TTC549 (cell line): ENCODE data around the gene ROBO1.

Source experiments
- FAIRE-seq: peaks from 2 replicates; lab custom pipeline; 2012; peaks lifted over from hg19 to GRCh38; lab: Jason Lieb, UNC

ROBO1 gene

DNA sequence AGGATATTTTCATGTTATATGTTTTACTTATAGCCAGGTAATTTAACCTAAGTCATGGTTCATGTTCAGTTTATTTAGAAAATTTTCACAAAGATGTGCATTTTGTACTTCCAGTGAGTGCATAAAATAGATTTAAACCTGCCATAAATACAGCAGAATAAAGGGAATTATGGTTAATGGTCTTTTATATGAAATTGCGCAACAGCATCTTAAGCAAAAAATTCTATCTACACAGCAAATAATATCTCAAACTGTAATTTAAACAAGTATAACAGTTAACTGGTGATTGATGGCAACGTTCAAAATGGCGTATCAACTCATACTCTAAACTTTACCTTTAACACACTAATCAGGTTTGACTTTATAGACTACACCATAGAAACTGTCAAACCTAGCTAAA is 97.6 kb downstream of the ROBO1 start:
- no peak for FAIRE-seq

DNA sequence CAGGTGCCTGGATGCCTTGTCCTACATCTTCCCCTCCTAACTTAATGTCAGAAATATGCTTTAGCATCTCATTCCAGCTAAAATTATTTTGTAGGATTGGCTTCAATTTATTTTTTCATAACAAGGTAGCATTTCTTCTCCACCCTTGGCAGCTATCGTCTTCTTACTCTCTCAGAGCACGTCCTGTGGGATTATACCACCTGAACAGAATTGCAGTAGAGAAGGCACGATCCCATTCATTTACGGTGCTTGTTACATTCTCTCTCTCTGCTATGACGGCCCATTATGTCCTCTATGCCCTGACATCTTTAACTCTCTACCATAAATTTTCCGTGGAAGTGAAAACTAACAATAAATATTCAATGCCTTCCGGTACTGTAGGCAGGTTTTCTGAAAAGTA is 103.3 kb downstream of the ROBO1 start:
- no peak for FAIRE-seq

DNA sequence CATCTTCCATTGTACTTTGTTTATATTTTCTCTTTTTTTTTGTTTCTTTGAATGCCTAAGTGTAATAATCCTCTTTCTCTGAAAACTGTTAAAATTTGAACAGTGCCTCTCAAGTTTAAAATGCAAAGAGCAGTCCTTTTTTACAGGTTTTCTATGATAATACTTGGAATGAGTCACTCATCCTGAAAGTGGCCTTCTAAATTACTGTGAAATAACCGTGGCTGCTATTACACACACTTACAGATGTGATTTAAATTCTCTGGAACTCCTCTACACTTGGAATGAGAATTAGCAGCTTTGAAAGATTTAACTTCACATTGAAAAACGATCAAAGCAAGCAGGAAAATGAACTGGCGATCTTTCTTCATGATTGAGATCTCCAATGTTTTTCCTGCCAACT is 105.9 kb downstream of the ROBO1 start:
- no peak for FAIRE-seq

DNA sequence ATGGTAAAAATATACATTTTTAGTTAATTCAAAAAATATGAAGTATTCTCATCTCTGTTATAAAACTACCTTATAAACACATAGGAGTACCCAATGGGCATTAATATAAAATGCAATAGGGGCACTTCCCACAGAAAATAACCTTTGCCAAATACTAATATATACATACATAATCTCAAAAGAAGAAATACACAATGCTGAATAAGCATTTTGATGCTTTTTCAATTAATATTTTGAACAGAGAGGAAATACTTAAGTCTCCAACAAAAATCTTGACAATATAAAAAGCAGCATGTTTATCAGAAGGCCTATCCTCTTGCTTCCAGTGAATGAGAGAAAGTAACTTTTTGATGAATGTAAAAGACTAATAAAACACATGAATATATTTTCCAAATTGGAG is 110.7 kb downstream of the ROBO1 start:
- no peak for FAIRE-seq

DNA sequence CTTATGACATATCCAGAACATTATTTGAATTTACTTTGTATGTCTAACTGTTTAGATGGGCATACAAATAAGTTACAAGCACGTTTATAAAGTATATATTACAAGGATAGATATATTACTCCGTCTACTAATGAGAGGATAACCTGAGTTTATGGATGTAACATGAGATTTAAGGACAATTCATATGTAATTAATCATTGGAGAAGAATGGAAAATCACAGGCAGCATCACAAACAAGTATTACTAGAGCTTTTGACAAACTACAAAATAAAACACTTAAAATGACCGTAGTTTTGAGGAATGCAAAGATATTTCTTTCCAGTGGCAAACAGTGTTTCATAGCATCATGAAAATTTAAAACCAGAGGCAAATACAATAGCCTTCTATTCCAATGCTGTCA is 113.8 kb downstream of the ROBO1 start:
- no peak for FAIRE-seq

DNA sequence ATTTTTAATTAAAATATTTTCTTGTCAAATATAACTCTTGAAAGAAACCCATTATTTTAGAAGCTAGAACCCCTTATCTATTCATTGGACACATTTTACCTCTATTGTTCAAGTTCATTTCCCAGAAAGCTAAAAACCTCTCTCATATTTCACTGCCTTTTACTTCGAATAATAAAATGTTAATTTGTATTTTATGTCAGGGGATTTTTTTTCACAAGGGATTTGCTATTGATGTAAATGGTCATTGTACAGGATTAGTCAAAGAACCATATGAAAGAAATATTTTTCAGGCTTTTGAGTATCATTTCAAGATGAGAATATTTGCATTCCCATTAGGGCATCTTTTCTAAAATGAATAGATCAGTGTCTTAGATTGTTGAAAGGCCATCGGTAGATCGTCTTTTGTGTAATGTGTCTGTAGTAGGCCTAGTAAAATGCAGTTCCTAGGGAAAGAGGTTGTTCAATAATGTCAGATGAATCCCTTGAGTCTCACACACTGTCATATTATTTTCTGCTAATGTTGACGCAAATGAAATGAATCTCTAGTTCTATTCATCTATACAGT is 114.5 kb downstream of the ROBO1 start:
- no peak for FAIRE-seq

DNA sequence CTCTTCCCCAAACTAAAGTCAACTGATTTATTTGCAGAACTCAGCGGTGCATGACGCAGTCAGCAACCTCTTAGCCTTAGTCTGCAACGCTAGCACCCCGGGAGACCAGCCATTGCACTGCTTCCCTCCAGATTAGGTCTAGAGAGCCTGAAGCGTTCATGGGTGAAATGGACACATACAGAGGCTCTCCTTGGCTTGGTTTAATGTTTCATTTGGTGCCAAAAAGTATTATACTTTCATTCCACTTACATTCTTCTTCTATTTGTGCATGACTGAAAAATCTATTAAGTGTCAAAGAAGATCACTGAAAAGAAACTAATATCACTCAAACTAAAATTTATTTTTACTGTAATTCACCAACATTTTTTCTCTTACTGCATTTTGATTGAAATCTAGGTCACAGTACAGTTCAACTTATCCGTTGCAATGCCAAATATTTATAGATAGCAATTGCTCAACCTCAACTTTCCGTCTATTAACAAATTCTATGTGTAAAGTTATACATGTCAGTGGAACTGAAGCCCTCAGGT is 116.2 kb downstream of the ROBO1 start:
- no peak for FAIRE-seq

DNA sequence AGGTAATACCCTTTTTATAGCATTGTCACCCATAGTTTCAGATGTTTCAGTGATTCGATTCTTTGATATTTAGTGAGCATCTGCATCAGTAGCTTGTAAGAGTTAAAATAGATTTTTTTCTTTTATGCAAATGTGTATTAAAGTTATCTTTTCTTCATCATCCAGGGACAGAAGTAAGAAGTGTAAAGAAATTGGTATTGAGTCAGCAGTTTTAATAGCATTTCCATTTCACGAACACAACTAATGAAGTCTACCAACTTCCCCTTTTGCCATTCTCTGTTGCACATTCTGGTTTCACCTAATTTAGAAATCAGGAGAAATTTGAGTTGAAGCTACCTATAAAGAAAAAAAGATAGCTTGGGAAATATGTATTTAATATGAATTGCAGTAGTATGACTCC is 127.9 kb downstream of the ROBO1 start:
- no peak for FAIRE-seq

DNA sequence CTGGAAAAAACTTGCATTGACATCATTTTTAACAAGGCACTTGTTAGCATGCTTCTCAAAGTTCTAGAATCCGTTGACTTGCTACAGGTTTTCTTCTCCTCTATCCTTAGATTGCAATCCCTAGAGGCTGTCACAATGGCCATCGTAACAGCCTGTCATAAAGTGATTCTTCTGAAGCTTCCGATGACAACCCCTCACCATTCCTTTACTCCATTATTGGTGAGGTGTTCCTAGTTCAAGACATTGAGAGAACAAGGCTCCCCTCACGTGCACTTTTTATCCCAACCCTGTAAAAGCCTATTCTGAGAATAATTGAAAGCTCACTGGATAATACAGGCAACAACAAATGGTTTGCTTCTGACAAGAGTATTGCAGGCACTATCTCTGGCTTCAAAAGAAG is 131.4 kb downstream of the ROBO1 start:
- no peak for FAIRE-seq

DNA sequence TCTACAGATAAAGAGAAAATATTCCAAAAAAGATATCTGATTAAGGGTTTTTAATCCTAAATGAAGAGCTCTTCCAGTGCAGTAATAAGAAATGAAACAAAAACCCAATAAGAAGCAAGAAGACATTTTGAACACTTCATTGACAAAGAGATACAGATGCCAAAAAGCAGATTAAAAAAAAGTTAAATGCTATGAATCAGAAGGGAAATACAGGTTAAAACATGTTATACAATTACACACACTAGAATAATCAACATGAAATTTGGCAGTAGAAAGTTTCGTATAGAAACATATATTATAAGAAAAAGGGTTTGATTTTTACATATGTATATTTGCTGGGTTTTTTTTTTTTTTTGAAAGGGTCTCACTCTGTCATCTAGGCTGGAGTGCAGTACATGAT is 135.0 kb downstream of the ROBO1 start:
- FAIRE-seq, result no peak

DNA sequence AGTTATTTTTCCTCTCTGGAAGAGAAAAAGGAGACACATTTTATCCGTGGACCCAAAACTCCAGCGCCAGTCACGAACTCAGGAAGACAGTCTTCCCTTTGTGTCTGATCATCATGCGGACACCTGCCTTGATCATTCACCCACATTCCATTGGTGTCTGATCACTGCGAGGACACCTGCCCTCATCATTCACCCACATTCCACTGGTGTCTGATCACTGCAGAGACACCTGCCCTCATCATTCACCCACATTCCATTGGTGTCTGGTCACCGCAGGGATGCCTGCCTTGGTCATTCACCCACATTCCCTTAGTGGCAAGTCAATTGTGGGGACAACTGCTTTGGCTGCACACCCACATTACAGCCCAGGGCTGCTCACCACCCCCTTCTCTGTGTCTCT is 148.9 kb downstream of the ROBO1 start:
- FAIRE-seq, result no peak

DNA sequence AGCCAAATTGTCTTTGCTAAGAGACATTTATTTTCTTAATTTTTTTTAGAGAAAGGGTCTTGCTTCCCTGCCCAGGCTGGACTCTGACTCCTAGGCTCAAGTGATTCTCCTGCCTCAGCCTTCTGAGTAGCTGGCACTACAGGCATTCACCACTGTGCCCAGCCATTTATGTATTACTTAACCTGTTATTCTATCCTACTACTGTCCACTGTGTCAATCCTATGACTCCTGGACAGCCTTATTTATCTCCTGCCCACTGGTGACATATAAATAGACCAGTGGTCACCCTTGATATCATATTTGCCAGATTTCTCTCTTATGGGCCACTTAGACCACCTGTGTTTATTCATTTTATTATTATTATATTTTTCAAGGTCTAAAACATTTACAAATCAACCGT is 161.4 kb downstream of the ROBO1 start:
- no peak for FAIRE-seq

DNA sequence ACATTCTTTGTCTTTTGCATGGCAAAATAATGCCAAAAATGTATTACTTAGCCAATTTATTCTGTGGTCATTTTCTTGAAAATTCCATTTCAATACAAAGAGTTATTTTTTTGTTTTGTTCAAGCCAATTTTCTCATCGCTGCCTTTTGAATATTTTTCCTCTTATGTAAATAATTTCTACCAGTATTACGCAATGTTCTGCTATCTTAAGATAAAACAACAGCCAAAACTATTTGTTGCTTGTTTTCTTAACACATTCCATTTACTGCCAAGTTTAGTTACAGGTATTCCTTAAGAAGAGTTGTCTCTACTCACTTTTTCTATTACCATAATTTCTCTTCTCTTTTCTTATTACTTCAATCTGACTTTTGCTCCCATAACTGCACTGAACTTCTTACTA is 163.1 kb downstream of the ROBO1 start:
- no peak for FAIRE-seq

DNA sequence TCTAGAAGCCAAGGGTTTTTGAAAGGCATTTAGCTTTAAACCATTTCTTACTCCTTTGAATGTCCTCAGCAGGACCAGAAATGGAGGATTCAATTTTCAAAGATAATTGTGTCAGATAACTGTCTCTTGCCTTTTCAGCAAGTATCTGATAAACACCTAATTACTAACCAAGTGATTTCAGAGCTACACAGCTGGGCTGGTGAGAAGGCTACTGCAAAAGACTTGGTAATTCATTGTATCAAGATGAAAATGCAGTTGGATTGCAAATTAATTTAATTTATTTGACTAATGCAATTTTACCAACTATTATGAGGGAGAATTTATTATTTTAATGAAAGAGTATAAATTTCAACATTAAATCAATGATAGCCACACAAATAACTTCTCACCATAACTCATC is 165.4 kb downstream of the ROBO1 start:
- no peak for FAIRE-seq

DNA sequence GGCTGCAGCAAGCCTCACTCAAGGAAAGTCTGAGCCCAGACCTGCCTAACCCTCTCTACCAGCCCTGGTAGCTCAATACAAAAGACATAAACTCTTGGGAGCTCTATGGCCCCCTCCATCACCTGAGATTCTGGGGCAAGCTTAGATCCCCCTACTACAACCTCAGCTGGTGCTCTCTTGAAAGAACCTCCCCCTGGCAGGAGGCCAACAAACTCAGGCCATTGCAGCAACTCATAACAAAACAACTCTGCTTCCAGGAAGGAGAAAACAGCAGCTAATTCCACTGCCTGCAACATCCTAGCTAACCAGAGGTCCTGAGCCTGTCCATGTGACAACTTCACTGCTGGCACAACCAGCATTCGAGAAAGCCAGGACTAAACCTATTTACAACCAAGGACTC is 169.2 kb downstream of the ROBO1 start:
- FAIRE-seq, result no peak

DNA sequence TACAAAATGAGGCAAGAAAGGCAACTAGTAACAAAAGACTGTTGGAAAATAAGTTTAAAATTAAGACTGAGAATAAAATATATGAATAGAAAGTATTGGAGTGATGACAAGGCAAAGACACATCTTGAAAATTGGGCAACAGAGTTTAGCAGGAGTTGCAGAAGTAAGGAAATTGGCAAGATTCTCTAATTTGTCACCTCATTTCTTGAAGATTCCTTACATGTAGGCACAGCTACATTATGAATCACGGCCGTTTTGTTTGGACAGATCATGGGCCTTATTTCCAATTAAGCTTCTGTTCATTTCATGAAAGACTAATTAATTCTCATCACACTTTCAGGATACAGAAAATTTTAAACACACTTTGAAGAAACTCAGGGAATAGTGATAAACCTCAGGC is 170.1 kb downstream of the ROBO1 start:
- FAIRE-seq, result no peak

DNA sequence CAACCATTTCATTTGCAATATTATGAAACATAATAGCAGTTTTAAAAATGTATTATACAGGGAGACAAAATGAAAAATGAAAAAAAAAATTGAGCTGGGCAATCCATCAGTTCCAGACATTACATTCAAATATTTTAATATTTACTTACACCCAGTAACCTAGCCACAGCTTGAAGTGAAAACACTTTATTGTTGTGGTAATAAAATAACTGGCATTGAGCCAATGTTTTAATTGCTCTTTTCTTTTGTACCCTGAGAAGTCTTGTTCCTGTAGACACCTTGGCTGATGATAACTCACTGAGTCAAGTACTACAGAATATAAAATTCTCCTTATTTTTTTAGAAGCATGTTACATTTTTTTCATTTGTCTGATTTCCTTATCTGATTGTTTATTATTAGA is 180.6 kb downstream of the ROBO1 start:
- no peak for FAIRE-seq

DNA sequence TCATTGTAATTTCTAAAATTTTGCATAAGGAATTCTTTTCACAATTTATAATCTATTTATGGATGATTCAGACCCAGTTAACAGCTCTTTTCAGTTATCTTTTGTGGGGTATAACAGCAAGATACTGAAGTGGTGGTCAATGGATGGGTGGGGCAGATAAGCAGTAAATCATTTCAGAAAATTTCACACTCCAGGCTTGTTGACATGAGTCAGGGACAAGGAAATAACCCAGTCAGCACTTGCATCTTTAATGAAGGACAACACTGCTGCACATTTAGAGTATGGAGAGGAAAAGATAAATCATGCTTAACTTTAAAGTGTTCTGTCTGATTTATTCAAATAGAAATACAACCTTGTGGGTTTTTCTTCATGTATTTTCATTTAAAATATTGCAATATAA is 181.6 kb downstream of the ROBO1 start:
- FAIRE-seq, result no peak

DNA sequence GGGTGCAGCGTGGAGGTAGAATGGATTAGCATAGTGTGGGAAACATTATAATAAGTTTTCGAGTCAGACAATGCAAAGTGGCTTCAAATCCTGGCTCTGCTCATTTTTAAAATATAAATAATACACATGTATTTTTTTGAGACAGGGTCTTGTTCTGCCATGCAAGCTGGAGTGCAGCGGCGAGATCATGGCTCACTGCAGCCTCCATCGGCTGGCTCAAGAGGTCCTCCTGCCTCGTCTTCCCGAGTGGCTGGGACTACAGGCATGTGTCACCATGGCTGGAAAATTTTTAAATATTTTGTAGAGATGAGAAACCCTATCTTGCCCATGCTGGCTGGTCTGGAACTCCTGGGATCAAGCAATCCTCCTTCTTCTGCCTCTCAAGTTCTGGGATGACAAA is 194.9 kb downstream of the ROBO1 start:
- FAIRE-seq, result no peak

DNA sequence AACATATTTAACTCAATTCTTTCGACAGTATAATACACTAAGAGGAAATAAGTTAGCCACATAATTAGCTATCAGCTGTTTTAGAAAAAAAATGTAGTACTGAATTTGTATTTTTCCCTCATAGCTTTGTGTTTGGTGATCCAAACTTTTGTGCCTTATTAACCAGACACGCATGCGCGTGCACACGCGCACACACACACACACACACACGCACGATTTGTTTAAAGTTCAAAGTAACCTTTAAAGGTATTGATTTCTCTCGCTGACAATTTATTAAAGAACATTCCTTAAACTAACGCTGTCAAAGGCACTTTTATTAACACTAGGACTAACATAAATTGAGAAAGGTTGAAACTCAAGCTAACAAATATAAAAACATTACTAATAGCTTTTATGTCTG is 198.9 kb downstream of the ROBO1 start:
- FAIRE-seq, result no peak

DNA sequence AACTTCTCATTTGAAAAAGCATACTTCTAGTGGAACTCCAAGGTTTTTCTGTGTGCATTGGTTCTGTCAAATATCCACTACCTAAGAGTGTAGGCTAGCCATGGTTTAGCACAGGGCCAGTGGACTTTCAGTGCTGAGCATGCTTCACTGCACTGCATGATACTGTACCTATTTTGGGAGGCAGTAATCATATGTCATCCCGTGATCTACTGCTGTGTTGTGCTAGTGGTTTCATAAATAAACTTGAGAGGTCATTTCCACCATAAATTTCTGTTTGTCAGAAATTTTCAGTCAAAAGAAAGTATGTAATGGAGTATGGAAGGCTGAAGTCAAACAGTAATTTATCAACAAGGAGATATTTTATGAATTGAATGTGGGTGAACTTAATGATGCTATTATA is 203.6 kb downstream of the ROBO1 start:
- FAIRE-seq, result no peak

DNA sequence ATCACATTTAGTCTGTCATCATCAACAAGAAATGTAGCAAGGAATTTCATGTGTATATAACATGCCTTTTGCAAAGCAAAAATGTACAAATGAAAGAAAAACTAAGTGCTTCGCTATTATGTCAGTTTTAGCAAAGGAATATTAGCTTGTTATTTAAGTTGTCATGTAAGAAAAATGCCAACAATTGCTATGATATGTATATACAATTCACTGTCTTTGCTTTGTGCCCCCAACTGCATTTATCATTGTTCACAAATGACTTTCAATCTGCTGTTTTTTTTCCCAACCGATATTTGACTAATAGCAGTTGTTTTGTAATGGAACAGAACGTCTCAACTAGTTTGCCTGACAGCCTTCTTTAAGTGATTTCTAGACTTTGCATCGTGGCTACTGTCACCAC is 207.1 kb downstream of the ROBO1 start:
- no peak for FAIRE-seq

DNA sequence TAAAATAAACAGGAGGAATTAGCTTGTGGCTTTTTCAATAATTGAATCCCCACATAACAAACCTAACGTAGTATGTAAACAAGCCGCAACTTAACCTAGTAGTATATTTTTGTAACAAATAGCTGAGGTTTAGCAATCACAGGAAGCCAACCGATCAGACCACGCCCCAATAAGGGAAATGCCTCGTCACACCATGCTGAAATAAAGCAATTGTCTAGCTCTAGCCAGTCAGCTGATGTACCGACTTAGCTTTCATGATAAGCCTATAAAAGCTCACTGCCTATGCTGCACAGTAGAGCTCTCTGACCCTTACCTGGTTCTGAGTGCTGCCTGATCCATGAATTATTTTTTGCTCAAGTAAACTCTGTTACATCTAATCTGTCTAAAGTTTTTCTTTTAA is 208.9 kb downstream of the ROBO1 start:
- no peak for FAIRE-seq

DNA sequence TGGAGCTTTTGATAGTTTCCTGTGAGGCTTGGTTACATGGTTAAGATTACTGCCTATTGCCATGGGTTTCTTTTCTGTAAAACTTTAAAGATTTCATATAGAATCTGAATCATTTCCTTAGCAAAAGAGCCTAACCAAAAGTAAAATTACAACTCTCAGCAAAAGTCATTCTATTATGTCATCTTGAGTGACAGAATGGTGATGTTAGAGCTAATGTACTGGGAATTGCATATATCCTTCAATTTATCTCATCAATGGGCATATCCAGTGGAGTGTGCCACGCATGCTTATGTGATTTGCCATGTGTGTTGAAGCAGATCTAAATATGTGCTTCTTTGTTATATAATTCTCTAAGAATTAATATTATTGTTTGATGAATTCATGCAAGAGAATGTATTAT is 212.1 kb downstream of the ROBO1 start:
- FAIRE-seq, result no peak

DNA sequence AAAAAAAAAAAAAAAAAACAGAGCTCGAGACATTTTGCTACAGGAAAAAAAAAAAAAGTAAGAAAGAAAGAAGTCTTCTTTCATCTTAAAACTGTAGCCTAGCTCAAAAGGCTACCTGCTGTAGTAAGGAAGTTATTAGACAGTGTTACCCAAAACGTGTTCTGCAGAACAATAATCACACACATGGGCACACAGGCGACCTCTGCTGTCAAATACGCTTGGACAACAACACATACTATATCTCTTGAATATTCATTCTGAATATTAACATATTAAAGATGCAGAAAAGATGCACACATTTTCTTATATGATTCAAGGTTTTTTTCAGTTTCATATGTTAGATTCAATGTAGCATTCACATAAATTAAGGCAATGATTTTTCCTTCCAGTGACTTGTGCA is 215.8 kb downstream of the ROBO1 start:
- no peak for FAIRE-seq
